ENCODE results near the gene SLC24A4. TPM values are rescaled to one million over a fixed set of nuclear protein-coding genes. Genes with fewer than 3 reads are reported as not detected.

The SLC24A4 gene
- total RNA-seq, 1 donor from 2014 or later, result not detected

DNA sequence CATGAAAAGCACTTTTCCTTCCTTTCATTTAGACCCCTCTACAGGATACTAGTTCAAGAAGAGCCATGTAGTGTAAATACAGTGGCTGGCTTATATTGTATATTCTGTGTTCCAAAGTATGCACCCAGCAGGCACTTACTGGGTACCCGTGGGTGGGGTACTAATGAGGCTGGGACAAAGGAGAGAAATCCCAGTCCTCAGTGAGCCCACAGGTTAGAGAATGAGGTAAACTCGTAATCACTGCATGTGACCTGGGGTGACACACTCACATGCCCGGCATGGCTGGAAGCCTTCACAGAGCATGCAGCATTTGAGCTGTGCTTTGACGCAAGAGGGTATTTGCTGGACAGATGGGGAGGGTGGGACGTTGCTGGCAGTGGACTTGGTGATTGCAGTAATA, 17.1 kb downstream of the SLC24A4 start:
- no peak for DNase-seq (ENCODE audit: extremely low spot score, unreplicated experiment)
- peaks cover 32% of the 10 kb centered on the region for H3K27me3 Mint-ChIP-seq (ENCODE audit: unreplicated experiment)
- no peaks in the 10 kb centered on the region for H3K4me1 Mint-ChIP-seq (ENCODE audit: unreplicated experiment)
- TF ChIP-seq, protein P1, sequence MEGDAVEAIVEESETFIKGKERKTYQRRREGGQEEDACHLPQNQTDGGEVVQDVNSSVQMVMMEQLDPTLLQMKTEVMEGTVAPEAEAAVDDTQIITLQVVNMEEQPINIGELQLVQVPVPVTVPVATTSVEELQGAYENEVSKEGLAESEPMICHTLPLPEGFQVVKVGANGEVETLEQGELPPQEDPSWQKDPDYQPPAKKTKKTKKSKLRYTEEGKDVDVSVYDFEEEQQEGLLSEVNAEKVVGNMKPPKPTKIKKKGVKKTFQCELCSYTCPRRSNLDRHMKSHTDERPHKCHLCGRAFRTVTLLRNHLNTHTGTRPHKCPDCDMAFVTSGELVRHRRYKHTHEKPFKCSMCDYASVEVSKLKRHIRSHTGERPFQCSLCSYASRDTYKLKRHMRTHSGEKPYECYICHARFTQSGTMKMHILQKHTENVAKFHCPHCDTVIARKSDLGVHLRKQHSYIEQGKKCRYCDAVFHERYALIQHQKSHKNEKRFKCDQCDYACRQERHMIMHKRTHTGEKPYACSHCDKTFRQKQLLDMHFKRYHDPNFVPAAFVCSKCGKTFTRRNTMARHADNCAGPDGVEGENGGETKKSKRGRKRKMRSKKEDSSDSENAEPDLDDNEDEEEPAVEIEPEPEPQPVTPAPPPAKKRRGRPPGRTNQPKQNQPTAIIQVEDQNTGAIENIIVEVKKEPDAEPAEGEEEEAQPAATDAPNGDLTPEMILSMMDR (IDR thresholded peaks at IDR 0.05), result no peak
- no peak overlapping the region for H3K4me3 Mint-ChIP-seq (ENCODE audit: unreplicated experiment)
- H3K36me3 Mint-ChIP-seq (ENCODE audit: unreplicated experiment), result no peaks in the 10 kb centered on the region
- H3K27ac Mint-ChIP-seq (ENCODE audit: unreplicated experiment), result no peak overlapping the region
- no peaks in the 10 kb centered on the region for H3K9me3 Mint-ChIP-seq (ENCODE audit: unreplicated experiment)

DNA sequence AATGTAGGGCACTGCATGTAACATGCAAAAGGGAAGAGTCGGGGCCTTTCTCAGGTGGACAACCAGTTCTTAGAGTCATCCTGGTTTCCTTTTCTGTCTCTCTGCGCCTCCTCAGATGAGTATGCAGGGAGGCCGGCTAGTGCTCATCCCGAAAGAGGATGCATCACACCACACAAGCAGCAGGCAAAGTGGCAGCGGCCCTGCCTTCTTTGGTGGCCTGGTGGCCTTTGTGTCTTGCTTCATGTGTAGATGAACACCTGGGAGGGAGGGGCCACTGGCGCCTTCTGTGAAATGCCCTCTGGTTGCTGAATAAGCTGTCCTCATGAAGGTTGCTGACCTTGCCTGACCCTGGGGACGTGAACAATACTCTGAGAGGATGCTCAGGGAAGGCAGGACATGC, 18.0 kb downstream of the SLC24A4 start:
- H3K27ac Mint-ChIP-seq (ENCODE audit: unreplicated experiment), result no peak overlapping the region
- H3K9me3 Mint-ChIP-seq (ENCODE audit: unreplicated experiment), result no peaks in the 10 kb centered on the region
- H3K36me3 Mint-ChIP-seq (ENCODE audit: unreplicated experiment), result no peaks in the 10 kb centered on the region
- peaks cover 36% of the 10 kb centered on the region for H3K27me3 Mint-ChIP-seq (ENCODE audit: unreplicated experiment)
- no peak overlapping the region for H3K4me3 Mint-ChIP-seq (ENCODE audit: unreplicated experiment)
- no peak for DNase-seq (ENCODE audit: extremely low spot score, unreplicated experiment)
- H3K4me1 Mint-ChIP-seq (ENCODE audit: unreplicated experiment), result no peaks in the 10 kb centered on the region
- TF ChIP-seq, protein P1 (IDR thresholded peaks at IDR 0.05), result no peak

DNA sequence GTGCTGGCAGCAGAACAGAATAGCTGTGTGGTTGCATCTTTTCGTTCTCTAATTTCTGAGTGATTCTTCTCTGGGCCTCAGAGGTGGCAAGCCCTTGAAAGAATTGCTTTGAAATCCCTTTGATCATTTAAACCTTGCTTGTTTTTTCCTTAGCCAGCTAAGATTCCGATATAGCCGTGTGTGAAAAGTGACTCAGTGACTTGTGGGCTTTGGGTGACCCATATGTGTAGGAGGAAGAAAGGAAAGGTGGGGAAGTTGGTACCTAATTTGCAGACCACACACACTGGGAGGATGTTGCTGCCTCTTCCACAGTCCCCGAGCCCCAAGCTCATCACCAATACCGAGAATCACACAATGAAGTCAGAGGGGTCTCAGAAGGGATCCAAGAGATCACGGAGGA, 18.8 kb downstream of the SLC24A4 start:
- Mint-ChIP-seq H3K36me3 (ENCODE audit: unreplicated experiment) (no peaks in the 10 kb centered on the region), H3K27me3 (ENCODE audit: unreplicated experiment) (peaks cover 36% of the 10 kb centered on the region), H3K27ac (ENCODE audit: unreplicated experiment) (no peak overlapping the region), H3K4me3 (ENCODE audit: unreplicated experiment) (no peak overlapping the region), H3K9me3 (ENCODE audit: unreplicated experiment) (no peaks in the 10 kb centered on the region), H3K4me1 (ENCODE audit: unreplicated experiment) (no peaks in the 10 kb centered on the region)
- no peak for DNase-seq (ENCODE audit: extremely low spot score, unreplicated experiment)
- TF ChIP-seq, protein P1 (IDR thresholded peaks at IDR 0.05), result no peak

DNA sequence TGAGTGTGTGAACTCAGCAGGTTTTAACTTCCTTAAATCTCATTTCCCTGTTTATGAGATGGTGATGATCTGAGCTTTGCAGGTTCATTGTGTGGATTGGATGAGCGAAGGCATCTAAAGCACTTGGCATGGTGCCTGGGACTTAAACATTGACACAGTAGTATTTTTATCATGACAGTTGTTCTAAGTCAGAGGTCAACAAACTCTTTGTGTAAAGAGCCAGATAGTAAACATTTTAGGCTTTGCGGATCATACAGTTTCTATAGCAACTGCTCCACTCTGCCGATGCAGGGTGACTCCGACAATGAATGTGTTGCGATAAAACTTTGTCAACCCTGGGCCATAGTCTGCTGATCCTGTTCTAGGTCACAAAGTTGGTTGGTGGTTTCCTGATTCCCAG, 25.2 kb downstream of the SLC24A4 start:
- DNase-seq (ENCODE audit: extremely low spot score, unreplicated experiment), result no peak
- TF ChIP-seq, protein P1 (IDR thresholded peaks at IDR 0.05), result no peak
- H3K27me3 Mint-ChIP-seq (ENCODE audit: unreplicated experiment), result peaks cover 29% of the 10 kb centered on the region
- no peak overlapping the region for H3K27ac Mint-ChIP-seq (ENCODE audit: unreplicated experiment)
- no peaks in the 10 kb centered on the region for H3K4me1 Mint-ChIP-seq (ENCODE audit: unreplicated experiment)
- no peaks in the 10 kb centered on the region for H3K36me3 Mint-ChIP-seq (ENCODE audit: unreplicated experiment)
- no peaks in the 10 kb centered on the region for H3K9me3 Mint-ChIP-seq (ENCODE audit: unreplicated experiment)
- no peak overlapping the region for H3K4me3 Mint-ChIP-seq (ENCODE audit: unreplicated experiment)

DNA sequence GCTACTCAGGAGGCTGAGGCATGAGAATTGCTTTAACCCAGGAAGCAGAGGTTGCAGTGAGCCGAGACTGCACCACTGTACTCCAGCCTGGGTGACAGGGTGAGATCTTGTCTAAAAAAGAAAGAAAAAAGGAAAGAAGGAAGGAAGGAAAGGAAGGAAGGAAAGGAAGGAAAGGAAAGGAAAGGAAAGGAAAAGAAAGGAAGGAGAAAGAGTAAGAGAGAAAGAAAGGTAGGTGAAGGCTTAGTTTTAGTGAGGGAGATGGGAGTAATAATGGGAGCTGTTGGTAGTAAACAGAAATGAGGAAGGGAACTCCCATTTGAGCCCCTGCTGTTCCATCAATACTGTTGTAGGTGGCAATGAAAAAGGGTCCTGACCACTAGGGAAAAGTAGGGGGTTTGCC, 28.8 kb downstream of the SLC24A4 start:
- no peak for DNase-seq (ENCODE audit: extremely low spot score, unreplicated experiment)
- no peaks in the 10 kb centered on the region for H3K4me1 Mint-ChIP-seq (ENCODE audit: unreplicated experiment)
- peaks cover 17% of the 10 kb centered on the region for H3K27me3 Mint-ChIP-seq (ENCODE audit: unreplicated experiment)
- no peaks in the 10 kb centered on the region for H3K36me3 Mint-ChIP-seq (ENCODE audit: unreplicated experiment)
- H3K9me3 Mint-ChIP-seq (ENCODE audit: unreplicated experiment), result no peaks in the 10 kb centered on the region
- TF ChIP-seq, protein P1 (IDR thresholded peaks at IDR 0.05), result no peak
- H3K4me3 Mint-ChIP-seq (ENCODE audit: unreplicated experiment), result no peak overlapping the region
- H3K27ac Mint-ChIP-seq (ENCODE audit: unreplicated experiment), result no peak overlapping the region
